Measurements from ENCODE around the gene C2CD3. TPM values are rescaled to one million over a fixed set of nuclear protein-coding genes. Genes with fewer than 3 reads are reported as not detected.

C2CD3 gene
- polyA plus RNA-seq, 3 donors, result 0.87 to 12.1 (median 2.9) TPM

DNA sequence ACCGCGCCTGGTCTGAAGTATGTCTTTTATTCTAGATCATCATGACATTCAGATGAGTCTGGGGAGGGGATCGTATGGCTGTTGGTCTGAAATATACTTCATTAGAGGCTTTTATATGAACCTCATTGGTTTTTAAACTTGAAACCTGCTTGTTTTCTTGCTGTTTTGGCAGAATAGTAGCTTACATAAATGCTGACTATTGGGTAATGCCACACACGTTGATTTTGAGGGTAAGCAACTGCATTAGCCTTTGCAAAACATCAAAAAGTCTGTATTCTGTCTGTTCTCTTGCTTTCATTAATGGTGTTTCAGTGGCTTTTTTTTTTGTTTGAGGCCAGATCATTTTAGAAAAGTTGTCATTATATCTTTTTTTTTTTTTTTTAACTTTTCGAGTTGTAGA is 14.5 kb upstream of the C2CD3 start:
- Histone ChIP-seq H3K9ac (ENCODE audit: insufficient read depth, low read length, poor library complexity, severe bottlenecking) (no peak overlapping the region), H3K4me2 (replicated peaks; ENCODE audit: extremely low read depth, low read length, poor library complexity, severe bottlenecking) (no peak overlapping the region), H3K4me1 (ENCODE audit: control insufficient read depth in 1 of 2, insufficient read depth in 2 of 2, low read length in 2 of 2) (no peaks in the 10 kb centered on the region), H4K20me1 (ENCODE audit: insufficient read depth, low read length) (peaks cover under 1% of the 10 kb centered on the region), H3K79me2 (ENCODE audit: insufficient read depth, low read length) (peaks cover 12% of the 10 kb centered on the region), H3K36me3 (replicated peaks in 1 of 2; ENCODE audit: control insufficient read depth in 1 of 2, insufficient read depth in 2 of 2, low read length in 2 of 2) (no peaks in the 10 kb centered on the region), H3K27me3 (ENCODE audit: control insufficient read depth in 2 of 2, insufficient read depth in 2 of 2, low read length in 2 of 2) (no peaks in the 10 kb centered on the region), H3K27ac (ENCODE audit: low read depth in 1 of 2, low read length in 2 of 2) (no peak overlapping the region), H3K9me3 (replicated peaks in 1 of 2; ENCODE audit: control insufficient read depth in 1 of 2, insufficient read depth in 1 of 2, low read length in 2 of 2) (no peaks in the 10 kb centered on the region), H3K4me3 (replicated peaks in 1 of 3; ENCODE audit: low read depth in 2 of 3, low read length in 3 of 3) (no peak overlapping the region), H2AFZ (ENCODE audit: insufficient read depth, low read depth, low read length, poor library complexity, severe bottlenecking) (no peak overlapping the region)
- peaks cover 0 to 2% (median 0%) of the 10 kb centered on the region in 3 donors for H3K27me3 Mint-ChIP-seq (ENCODE audit: low read depth in 3 of 3)
- peaks cover 7 to 13% of the 10 kb centered on the region in 2 donors for H3K36me3 Mint-ChIP-seq
- DNase-seq, result no peak
- intact Hi-C loops (cut with micrococcal nuclease), result no loop called here
- H3K9me3 Mint-ChIP-seq, result no peaks in the 10 kb centered on the region
- H3K4me3 Mint-ChIP-seq, result no peak overlapping the region
- 57% methylated on average over 1 of the region's 5 CpGs for WGBS (ENCODE audit: insufficient coverage)
- H3K27ac Mint-ChIP-seq, result peak overlapping the region in 1 of 7 donors; percentile 20
- peaks cover 3% of the 10 kb centered on the region for H3K4me1 Mint-ChIP-seq
- TF ChIP-seq, protein P1, sequence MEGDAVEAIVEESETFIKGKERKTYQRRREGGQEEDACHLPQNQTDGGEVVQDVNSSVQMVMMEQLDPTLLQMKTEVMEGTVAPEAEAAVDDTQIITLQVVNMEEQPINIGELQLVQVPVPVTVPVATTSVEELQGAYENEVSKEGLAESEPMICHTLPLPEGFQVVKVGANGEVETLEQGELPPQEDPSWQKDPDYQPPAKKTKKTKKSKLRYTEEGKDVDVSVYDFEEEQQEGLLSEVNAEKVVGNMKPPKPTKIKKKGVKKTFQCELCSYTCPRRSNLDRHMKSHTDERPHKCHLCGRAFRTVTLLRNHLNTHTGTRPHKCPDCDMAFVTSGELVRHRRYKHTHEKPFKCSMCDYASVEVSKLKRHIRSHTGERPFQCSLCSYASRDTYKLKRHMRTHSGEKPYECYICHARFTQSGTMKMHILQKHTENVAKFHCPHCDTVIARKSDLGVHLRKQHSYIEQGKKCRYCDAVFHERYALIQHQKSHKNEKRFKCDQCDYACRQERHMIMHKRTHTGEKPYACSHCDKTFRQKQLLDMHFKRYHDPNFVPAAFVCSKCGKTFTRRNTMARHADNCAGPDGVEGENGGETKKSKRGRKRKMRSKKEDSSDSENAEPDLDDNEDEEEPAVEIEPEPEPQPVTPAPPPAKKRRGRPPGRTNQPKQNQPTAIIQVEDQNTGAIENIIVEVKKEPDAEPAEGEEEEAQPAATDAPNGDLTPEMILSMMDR (IDR thresholded peaks at IDR 0.05), result no peak

DNA sequence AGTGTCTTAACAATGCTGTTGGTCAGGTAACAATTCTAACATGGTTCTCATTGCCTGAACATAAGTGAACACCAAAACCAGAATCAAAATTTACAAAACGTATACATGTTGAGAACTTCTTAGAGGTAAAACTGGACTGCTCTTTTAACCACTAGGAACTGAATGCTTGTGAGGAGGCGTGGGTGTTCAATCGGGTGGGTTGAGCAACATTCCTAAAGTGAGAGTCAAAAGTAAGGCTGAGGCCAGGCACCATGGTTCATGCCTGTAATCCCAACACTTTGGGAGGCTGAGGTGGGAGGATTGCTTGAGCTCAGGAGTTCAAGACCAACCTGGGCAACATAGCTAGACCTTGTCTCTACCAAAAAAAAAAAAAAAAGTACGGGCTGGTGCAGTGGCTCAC is 11.8 kb upstream of the C2CD3 start:
- H3K27ac ChIP-seq (ENCODE audit: low read depth in 1 of 2, low read length in 2 of 2), result no peak overlapping the region
- intact Hi-C loops (cut with micrococcal nuclease), result no loop called here
- peaks cover 13% of the 10 kb centered on the region for H3K79me2 ChIP-seq (ENCODE audit: insufficient read depth, low read length)
- WGBS (ENCODE audit: insufficient coverage), result 83% methylated on average over 2 of the region's 4 CpGs
- peaks cover 2 to 3% of the 10 kb centered on the region in 2 donors for H3K36me3 Mint-ChIP-seq
- peaks cover 5% of the 10 kb centered on the region for H4K20me1 ChIP-seq (ENCODE audit: insufficient read depth, low read length)
- H3K9me3 ChIP-seq (replicated peaks in 1 of 2; ENCODE audit: control insufficient read depth in 1 of 2, insufficient read depth in 1 of 2, low read length in 2 of 2), result no peaks in the 10 kb centered on the region
- H3K4me3 Mint-ChIP-seq, result no peak overlapping the region
- no peak for DNase-seq
- H3K27ac Mint-ChIP-seq, result no peak overlapping the region
- H3K4me1 ChIP-seq (ENCODE audit: control insufficient read depth in 1 of 2, insufficient read depth in 2 of 2, low read length in 2 of 2), result no peaks in the 10 kb centered on the region
- H3K4me3 ChIP-seq (replicated peaks in 1 of 3; ENCODE audit: low read depth in 2 of 3, low read length in 3 of 3), result no peak overlapping the region
- H3K9me3 Mint-ChIP-seq, result no peaks in the 10 kb centered on the region
- TF ChIP-seq, protein P1 (IDR thresholded peaks at IDR 0.05), result no peak
- no peak overlapping the region for H3K9ac ChIP-seq (ENCODE audit: insufficient read depth, low read length, poor library complexity, severe bottlenecking)
- no peaks in the 10 kb centered on the region for H3K27me3 ChIP-seq (ENCODE audit: control insufficient read depth in 2 of 2, insufficient read depth in 2 of 2, low read length in 2 of 2)
- H3K27me3 Mint-ChIP-seq (ENCODE audit: low read depth in 3 of 3), result peaks cover 0 to 2% (median 0%) of the 10 kb centered on the region in 3 donors
- H3K4me1 Mint-ChIP-seq, result peaks cover 3% of the 10 kb centered on the region
- no peak overlapping the region for H3K4me2 ChIP-seq (replicated peaks; ENCODE audit: extremely low read depth, low read length, poor library complexity, severe bottlenecking)
- H2AFZ ChIP-seq (ENCODE audit: insufficient read depth, low read depth, low read length, poor library complexity, severe bottlenecking), result no peak overlapping the region
- no peaks in the 10 kb centered on the region for H3K36me3 ChIP-seq (replicated peaks in 1 of 2; ENCODE audit: control insufficient read depth in 1 of 2, insufficient read depth in 2 of 2, low read length in 2 of 2)

Measured in CD14-positive monocyte (primary cell).